SIG-M5 treated with dmso at 0.1 percent for 504 hours (cell line): ENCODE results near the gene PHACTR1.

Experiments
- DNase-seq: peaks from one replicate; lab custom pipeline; 2025; ENCODE audit not compliant: unreplicated experiment; lab: John Stamatoyannopoulos, UW

Gene PHACTR1

DNA sequence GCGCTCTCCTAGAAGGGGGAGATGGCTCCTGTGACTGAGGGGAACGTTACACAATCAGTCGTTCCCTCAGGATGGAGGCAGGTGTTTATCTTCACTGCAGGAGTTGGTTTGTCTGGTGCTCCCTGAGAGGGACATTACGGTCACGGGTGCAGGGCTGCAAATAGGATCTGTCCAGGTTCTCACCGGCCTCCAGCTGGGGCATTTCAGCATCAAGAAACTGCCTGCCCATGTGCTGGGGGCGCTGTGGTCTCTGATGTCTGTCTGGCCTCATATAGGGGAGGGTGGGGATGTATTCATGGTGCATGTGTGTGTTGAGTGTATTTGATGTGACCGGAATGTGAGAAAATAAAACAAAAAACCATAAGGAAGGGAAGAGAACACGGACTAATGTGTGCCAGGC lies 534.7 kb downstream of the PHACTR1 start:
- DNase-seq: no peak

DNA sequence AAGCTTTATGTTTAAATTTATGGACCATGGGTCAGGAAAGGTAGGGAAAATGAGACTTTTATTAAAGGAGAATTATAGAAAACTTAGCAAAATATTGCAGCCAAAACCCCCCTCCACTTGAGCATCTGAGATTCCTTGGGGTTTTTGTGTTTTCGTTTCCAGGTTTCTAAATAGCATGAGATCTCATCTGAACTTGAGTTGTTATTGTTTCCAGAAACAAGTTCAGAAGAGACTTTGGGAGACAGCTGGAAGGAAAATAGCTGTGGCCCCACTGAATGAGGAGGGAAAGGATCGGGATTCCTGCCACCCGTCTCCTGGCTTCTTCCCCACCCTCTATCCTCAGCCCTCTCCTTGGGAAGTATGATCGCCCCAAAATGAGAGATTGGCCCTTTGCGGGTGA lies 536.2 kb downstream of the PHACTR1 start:
- no peak for DNase-seq

DNA sequence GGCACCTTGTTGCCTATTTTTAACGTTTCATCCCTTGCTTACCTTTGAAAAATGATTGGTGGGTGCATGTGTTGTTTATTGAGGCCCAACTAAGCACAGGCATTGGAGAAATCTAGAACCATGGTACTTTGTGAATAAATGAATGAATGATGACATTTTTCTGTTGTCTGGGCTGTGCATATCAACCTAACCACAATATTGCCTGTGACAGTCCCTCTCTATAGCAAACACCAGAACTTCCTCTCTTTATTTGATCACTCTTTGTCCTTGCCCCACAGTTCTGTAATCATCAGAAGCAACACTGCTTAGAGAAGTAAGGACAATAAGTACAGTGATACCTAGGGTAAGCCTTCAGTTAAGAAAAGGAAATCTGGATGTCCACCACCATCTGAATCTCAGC lies 536.7 kb downstream of the PHACTR1 start:
- peak; percentile 52 for DNase-seq

- no peak for DNase-seq
Measured at GRCh38 chr6:13256266-13257001, 539.9 kb downstream of the PHACTR1 start.

DNA sequence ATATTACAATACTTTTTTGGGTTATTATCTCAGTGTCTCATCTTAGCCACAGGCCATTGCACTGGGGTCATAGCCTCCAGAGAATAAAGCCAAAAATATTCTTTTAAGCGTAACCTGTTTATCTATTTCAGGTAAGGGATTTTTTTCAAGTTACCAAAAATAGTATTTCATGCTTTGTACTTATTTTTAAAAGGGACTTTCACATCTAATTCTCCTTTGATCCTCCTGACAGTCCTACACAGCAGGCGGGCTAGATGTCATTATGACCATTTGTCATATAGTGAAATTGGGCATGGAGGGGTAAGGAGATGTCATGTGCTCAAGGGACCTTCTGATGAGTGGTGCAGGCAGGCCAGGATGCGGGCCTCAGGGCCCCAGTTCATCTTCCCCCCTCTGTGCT lies 542.8 kb downstream of the PHACTR1 start:
- no peak for DNase-seq

GRCh38 chr6:13260101-13260598 lies 543.6 kb downstream of the PHACTR1 start:
- no peak for DNase-seq

GRCh38 chr6:13260831-13261230 lies 544.3 kb downstream of the PHACTR1 start:
- no peak for DNase-seq

DNA sequence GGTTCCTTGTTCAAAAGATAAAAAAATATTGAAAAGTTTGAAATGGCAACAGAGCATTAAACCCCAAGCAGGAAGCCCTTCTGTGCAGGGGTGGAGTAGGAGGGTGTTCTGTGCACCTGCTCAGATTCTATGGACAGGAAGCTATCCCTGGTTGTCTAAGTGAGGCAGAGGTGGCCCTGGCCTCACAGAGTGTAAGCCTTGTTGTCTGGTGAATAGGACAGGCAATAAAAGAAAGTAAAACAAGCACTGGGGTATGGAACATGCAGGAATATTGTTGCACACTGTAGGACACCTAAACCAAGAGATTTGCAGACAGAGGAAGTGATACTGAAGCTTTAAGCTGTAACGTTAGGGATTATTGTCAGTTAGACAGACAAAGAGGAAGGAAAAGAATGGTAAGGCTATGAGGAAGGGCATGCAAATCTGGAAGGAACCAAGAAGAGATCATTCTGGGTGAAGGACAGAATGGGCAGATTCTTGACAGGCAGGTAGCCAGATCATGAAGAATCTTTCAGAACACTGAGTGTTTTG lies 545.0 kb downstream of the PHACTR1 start:
- peak; percentile 87 for DNase-seq

DNA sequence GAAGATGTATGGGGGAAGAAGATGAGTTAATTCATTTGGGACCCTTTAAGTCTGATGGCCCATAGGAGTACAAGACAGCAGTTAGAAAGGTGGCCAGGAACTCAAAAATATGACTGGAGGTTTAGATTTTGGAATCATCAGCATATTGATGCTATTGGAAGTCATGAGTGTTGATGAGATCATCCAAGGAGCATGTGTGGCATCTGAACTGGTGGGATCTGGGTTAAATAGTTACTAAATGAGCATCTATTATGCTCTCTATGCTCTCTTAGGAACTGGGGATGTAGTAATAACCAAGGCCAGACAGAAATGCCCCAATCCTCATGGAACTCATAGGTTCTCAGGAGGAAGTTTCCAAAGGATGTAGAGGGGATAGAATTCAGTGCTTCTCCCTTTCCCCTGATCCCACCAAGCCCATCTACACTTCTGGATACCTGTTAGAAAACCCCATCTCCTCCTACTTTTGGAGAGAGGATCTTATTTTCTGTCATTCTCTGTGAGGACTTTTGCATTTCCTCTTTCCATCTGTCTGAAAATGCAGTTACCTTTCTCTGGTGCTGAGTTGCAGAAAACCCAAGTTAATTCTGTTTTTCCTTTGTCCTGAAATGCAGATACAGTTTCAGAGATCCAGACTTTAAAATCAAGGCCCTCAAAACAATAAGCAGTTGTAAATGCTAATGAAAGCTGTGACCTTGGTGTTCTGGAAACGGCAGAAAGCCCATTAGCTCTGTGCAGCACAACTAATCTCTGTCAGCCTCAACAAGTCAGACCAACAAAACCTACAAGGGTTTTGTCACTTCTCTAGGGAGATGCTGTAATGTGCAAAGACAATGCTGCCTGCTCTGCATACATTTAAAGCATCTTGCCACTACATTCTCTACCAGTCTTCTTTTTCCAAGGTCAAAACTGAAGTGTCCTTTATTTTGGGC lies 546.0 kb downstream of the PHACTR1 start:
- no peak for DNase-seq

DNA sequence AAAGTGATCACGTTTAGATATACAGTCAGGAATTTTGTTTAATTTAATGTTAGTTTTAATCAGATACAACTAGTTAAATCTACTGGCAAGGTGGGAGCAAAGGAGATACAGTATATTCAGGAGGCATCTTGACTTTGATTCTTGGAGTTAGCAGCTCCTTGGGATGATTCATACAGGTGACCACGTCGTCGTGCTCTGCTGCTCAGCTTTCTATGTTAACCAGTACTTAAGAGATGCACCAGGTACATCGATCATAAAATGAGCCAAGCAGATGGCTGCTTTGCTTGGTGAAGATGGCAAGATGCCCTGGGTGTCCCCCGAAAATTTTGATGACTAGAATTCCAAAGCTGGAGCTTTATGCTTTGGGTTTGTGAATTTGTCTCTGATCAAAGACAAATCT lies 547.1 kb downstream of the PHACTR1 start:
- DNase-seq: no peak

DNA sequence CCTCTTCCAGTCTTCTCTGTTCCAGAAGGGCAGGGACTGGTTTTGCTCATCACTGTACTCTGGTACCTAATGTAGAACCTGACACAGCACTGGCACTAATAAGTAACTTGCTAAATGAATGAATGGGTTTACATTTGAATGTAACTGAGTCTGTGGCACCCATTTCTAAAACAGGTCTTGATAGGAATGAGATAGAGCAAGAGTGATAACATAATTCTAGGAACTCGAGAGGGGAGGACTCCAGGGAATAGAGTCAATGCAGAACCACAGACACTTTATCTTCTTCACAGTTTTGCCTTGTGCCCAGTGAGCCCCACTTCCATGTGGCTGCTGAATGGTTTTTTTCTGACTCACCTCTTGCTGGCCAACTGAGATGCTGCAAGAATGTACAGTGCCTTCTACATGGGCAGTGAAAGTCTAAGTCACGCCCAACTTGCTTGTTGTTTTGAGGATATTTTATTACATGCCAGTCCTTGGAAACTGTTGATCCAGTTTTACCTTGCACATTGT lies 550.6 kb downstream of the PHACTR1 start:
- no peak for DNase-seq

DNA sequence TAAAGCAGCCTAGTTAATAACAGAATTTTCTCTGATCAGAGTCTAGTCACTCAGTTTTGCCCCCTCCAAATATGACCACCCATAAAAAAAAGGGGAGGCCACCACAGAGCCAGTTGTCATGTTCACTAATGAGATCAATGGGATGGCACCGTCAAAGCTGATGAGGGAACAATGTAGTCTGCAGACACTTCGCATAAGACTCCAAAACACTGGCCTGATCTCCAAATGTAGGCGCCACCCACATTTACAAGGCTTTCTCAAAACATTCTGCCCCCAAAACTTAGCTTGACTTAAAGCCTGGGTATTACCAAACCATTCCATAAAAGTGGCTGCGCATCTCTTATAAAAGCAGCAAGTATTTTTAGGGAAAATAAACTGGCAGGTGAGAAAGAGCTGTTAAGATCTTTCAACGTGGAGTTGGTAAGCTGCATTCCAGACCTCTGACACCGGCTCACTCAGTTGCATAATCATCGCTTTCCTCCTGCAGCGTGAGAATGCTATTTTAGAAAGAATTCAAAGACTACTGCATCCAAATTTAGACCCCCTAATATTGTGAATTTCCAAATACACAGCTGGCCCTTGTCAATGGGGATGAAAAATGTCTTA lies 552.4 kb downstream of the PHACTR1 start:
- peak; percentile 71 for DNase-seq

DNA sequence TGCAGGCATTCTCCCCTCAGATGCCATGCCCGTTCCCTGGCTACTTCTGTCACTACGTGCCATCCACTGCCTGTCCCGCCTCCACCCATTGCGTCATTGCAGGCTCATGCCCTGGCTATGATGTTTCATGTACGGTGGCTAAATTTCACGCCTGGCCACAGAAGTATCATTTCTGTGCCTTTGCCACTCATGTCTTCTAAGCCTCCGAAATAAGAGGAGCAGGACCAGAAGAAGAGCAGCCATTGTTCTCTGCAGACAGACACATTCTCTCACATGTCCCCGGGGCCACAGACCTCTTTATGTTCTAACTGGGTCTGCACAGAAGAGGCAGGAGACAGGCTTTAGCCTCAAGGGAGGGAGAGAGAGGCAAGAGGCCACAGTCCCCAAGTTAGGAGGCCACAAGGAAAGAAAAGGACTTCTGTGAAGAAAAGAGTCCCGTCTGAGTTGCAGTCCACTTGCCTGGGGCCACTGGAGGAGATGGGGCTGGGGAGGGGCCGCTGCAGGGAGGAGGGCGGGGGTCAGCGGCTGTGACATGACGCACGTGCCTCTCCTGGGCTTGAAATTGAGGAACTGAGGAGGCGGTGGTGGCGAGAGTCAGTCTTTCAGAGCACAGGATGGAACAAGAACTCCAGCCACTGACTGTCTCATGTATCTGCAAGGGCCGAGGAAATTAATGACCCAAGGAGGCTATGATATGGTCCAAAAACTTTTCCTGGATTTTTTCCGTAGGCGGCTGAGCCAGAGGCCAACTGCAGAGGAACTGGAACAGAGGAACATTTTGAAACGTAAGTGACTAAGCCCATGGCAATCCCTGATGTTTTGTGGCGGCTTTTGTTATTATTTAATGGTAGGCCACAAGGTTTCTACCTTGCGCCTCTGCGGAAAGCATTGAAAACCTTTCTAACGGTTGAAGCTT lies 555.8 kb downstream of the PHACTR1 start:
- peak; percentile 66 for DNase-seq

- no peak for DNase-seq
Measured at GRCh38 chr6:13273202-13273930, 556.8 kb downstream of the PHACTR1 start.

- peak; percentile 40 for DNase-seq
Measured at GRCh38 chr6:13273931-13274706, 557.6 kb downstream of the PHACTR1 start.

- no peak for DNase-seq
Measured at GRCh38 chr6:13274707-13275434, 558.3 kb downstream of the PHACTR1 start.

- DNase-seq: no peak
Measured at GRCh38 chr6:13275435-13275989, 558.9 kb downstream of the PHACTR1 start.

DNA sequence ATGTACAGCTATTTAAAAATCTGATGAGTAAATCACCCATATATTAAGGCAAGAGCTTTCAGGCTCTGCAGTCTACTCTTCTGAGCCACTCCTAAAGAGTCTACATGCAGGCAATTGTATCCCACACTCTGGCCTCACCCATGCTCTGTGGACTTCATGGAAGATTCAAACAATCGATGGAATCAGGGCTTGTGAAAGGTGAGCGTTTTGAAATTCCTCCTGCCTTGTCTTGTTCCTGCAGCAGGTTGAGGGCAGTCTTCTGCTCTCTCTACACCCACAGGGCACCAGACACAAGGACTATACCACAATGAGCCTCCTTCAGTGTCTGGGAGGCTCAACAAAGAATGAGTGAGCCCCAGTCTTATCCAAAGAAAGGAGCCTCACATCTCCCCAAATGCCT lies 560.7 kb downstream of the PHACTR1 start:
- DNase-seq: no peak
